Stimulated activated CD4-positive, alpha-beta T cell treated with anti-CD3 and anti-CD28 coated beads, Interleukin-2, amount 100 ng/mL, for 48 hours (primary cell): Measurements from ENCODE around the gene PDCD11.
A peak's percentile ranks its signal among the peaks of the same experiment; 100 is the strongest.

ENCODE experiments used
- DNase-seq, 2 donors: peaks; one replicate each; pipeline ENCODE4 v3.0.0-alpha.2; 2020

PDCD11 gene

DNA sequence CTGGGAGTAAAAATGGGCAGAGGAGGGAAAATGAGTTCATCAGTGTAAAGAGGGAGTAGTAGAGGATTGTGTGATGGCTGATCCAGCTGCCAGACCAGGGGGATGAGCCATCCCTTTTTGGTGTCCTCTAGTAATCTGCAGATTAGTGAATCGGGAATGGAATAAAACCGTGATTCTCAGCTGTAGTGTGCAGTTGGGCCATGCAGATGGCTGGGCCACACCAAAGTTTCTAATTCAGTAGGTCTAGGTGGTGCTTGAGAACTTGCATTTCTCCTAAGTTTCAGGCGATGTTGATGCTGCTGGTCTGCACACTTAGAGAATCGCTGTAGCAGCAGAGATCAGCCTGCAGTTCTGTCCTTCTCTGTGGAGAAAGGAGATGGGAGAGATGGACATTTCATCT lies 22.7 kb downstream of the PDCD11 start:
- no peak for DNase-seq

DNA sequence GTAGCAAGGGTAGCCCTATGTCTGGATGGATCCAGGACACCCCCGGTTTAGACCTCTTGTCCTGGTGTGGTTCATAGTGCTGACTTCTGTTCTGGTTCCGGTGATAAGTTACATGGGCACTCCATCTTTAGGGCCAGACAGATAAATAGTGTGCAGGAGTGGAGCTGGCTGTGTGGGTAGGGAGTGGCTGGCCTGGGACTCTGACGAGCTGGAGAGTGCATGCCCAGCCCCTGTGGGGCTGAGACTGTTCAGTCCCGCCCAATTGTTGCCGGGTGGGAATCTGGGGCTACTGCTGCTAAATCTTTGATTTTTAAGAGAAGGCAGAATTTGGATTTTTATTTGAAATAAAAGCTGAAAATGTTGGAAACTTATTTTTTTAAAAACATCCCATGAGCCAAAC lies 27.3 kb downstream of the PDCD11 start:
- DNase-seq: no peak

DNA sequence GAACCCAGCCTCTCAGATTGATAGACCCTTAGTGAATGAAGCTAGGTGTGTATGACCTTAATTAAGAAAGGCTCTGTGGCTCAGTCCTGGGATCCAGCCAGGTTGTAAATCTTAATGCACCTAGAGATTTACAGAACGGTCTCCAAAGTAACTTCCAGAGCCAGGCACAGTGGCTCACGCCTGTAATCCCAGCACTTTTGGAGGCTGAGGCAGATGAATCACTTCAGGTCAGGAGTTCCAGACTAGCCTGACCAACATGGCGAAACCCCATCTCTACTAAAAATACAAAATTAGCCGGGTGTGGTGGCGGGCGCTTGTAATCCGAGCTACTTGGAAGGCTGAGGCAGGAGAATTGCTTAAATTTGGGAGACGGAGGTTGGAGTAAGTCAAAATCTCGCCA lies 31.4 kb downstream of the PDCD11 start:
- DNase-seq: no peak

GRCh38 chr10:103428989-103429643 lies 32.7 kb downstream of the PDCD11 start:
- DNase-seq: no peak

- no peak for DNase-seq
These were observed 33.2 kb downstream of the PDCD11 start for GRCh38 chr10:103429647-103430046.

DNA sequence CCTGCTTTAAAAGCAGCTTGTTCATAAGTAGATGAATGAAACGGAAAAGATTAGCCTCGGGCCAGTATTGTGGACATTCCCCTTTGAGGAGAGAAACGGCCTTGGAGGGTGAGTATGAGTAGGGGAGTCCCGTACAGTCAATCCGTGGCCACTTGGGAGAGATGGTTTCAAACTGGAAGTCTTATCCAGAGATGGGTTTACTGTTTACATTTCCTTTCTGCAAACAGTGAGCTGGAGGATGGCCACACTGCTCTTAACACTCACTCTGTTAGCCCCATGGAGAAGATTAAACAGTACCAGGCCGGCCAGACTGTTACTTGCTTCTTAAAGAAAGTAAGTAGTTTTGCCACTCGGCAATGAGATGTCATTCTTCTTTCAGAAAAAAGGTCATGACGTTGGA lies 35.5 kb downstream of the PDCD11 start:
- DNase-seq: no peak

GRCh38 chr10:103433858-103434257 lies 37.4 kb downstream of the PDCD11 start:
- DNase-seq: no peak

GRCh38 chr10:103439776-103440175 lies 43.4 kb downstream of the PDCD11 start:
- DNase-seq: no peak

- DNase-seq: no peak
These were observed 44.0 kb downstream of the PDCD11 start for GRCh38 chr10:103440416-103440815.

GRCh38 chr10:103441206-103441605 lies 44.8 kb downstream of the PDCD11 start:
- no peak for DNase-seq

DNA sequence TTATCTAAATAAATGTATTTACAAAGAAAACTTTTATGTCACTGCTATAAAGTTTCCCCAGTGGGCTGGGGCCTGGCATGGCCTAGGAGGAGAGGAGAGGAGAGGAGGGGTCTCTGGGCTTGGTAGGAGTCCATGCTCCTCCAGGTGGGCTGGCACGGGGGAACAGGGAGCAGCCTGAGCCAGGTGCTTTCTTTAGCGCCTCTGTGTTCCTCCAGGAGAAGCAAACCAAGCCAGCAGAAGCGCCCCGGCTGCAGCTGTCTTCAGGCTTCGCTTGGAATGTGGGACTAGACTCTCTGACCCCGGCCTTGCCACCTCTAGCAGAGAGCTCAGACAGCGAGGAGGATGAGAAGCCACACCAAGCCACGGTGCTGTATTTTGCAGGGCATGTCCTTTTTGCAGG lies 45.2 kb downstream of the PDCD11 start:
- no peak for DNase-seq

- DNase-seq: no peak
These were observed 45.6 kb downstream of the PDCD11 start for GRCh38 chr10:103442031-103442461.

DNA sequence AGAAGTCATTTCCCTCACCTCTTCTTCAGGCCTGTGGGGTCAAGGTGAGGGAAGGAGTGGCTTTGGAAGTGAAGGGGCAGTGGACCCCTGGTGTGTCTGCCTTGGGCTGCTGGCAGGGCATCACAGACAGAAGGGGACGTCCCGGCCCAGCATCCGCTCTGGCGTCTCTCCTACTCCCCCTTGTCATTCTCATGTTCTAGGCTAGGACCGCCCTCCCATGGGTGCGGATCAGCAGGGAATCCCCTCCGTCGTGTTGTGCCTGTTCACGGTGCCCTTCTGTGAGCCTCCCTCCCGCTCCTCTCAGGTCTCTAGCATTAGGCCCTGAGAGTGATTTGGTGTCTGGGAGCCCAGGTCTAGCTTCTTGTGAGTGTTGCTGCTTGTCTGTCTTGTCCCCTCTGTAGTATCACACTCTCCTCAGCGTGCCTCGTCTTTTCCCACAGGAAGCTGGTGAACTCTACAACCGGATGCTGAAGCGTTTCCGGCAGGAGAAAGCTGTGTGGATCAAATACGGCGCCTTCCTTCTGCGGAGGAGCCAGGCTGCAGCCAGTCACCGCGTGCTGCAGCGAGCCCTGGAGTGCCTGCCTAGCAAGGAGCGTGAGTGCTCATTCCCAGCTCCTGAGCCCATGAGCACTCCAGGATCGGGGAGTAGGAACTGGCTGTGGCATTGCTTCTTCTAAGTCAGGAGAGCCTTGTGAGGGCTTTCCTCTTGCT lies 47.2 kb downstream of the PDCD11 start:
- DNase-seq: no peak

- no peak for DNase-seq
These were observed 48.1 kb downstream of the PDCD11 start for GRCh38 chr10:103444478-103444877.

DNA sequence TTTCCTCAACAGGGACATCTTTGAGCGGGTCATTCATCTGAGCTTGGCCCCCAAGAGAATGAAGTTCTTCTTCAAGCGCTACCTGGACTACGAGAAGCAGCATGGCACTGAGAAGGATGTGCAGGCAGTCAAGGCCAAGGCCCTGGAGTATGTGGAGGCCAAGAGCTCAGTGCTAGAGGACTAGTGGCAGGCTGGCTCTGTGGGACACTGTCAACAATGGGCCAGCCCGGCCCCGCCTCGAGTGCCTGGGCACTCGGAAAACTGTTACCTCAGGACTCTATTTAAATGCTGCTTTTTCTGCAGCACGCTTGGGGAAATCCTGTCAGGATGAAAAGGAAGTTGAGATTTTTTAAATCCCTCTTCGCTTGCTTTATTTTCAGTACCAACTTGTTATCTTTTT lies 48.9 kb downstream of the PDCD11 start:
- no peak for DNase-seq

GRCh38 chr10:103445767-103446567 lies 49.5 kb downstream of the PDCD11 start:
- no peak for DNase-seq

DNA sequence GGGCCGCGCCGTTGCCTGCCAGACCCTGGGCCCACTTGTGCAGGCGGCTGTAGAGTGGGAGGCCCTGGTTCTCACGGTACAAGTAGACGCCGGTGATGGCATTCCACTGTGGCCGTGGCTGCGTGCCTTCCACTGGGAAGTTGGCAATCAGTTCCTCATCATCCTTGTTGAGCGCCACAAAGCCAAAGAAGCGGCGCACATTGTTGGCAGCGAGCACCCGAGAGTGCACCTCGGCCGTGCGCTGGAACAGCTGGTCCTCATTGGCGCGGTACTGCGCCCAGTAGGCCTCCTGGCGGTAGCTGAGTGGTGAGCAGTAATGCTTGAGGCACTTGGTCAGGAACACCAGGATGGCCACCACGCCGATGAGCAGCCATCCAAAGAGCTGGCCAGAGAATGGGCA lies 50.8 kb downstream of the PDCD11 start:
- DNase-seq: no peak

GRCh38 chr10:103448746-103449145 lies 52.3 kb downstream of the PDCD11 start:
- no peak for DNase-seq

DNA sequence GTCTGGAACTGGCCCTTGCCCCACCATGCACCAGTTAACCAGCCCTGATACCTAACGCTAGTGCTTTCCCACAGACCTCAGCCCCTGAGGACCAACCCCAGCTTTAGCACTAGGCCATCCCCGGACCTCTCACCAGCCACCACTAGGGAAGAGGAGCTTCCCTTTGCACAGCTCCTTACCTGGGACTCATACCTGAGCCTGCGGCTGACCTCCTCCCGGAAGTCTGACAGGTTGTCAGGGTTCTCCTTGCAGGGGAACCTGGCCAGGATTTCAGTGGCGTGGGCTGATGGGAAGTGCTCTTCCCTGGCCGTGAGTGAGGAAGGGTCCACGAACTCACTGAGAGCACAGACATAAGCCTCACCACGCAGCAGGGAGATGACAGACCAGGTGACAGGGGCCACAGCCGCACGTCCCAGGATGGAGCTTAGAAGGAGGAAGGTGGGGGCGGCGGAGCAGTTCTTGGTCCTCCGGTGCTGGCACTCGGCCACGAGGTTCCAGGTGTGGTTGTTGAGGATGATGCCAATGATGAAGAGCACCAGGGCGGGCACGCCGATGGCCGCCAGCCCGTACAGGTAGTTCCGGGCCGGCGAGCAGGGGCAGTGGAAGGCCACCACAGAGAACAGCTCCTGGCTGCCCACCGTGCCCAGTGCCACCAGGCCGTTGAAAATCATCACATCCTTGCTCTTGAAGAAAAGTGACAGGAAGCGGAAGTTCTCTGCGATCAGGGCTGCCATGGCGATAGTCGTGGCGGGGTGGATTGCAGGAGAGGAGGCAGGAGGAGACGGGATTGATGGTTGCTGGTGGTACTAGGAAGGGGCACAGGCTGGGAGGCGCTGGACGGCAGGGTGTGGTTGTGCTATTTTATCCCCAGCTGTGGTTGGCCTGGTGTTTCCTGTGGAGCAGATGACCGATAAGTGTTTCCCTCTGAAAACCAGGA lies 53.0 kb downstream of the PDCD11 start:
- DNase-seq: no peak

DNA sequence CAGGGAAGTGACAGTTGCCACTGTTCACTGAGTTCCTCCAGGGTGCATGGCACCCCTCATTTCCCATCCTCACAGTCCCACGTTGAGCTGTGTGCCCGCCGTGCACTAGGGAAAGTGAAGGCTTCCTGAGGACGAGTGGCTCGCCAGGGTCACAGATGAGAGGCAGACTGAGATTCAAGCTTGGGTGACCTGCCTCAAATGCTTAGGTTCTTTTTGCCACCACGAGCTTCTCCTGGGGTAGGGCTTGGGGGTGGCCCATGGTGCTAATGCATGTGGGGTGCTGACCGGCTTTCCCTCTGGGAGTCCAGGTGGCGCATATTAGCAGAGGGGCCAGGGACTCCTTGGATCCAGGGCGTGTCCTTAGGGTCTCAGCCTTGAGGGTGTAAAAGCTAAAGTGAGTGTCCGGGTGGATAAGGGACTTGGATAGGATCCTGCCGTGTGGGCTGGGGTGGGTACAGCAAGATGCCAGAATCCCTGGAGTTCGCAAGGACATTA lies 53.8 kb downstream of the PDCD11 start:
- no peak for DNase-seq

GRCh38 chr10:103451091-103451813 lies 54.8 kb downstream of the PDCD11 start:
- peak; percentile 18 to 37 for DNase-seq
